Mammary epithelial cell (primary cell): Measurements from ENCODE around the gene SNAPIN.

ENCODE experiments used
- CTCF ChIP-seq, 2 donors: IDR thresholded peaks in 1 of 2; conservative IDR thresholded peaks in 1 of 2; 2 replicates each; pipeline ENCODE4 v1.5.1; 2011 to 2012; ENCODE audit warnings: inconsistent platforms in 2 of 2, low read length in 2 of 2, mild to moderate bottlenecking in 2 of 2, control low read depth in 1 of 2, low read depth in 1 of 2; ENCODE audit not compliant: insufficient read depth in 1 of 2; ENCODE audit errors: extremely low read depth in 1 of 2
- EZH2 ChIP-seq: IDR thresholded peaks from 2 replicates; pipeline ENCODE4 v1.6.1; 2012; ENCODE audit warnings: low read length, inconsistent platforms, borderline replicate concordance

- TF ChIP-seq CTCF (conservative IDR thresholded peaks at IDR 0.05 in 1 of 2, IDR thresholded peaks at IDR 0.05 in 1 of 2; ENCODE audit: extremely low read depth in 1 of 2, insufficient read depth in 1 of 2, low read depth in 1 of 2, low read length in 2 of 2), result no peak
- TF ChIP-seq EZH2, result no peak
Observed at GRCh38 chr1:153705484-153705883, 47.0 kb downstream of the SNAPIN start.
